K562 (cell line): ENCODE results near the gene P3H4. TPM values are rescaled to one million over a fixed set of nuclear protein-coding genes. Genes with fewer than 3 reads are reported as not detected.

Experiments
- ARID4B ChIP-seq: sonication (generic); formaldehyde crosslinking; IDR thresholded peaks from 2 replicates; pipeline ENCODE4 v1.8.0; 2022; ENCODE audit warnings: mild to moderate bottlenecking, missing genetic modification reagents
- ARNT ChIP-seq, 2 experiments: fragments of 450-650 bp; IDR thresholded peaks; 2 replicates each; pipeline ENCODE4 v1.6.1; 2016; ENCODE audit warnings: mild to moderate bottlenecking in 1 of 2
- CBX5 ChIP-seq: IDR thresholded peaks from 2 replicates; pipeline ENCODE4 v1.6.1; 2014; ENCODE audit warnings: low read depth, borderline replicate concordance
- FOXO4 ChIP-seq: fragments of 450-650 bp; formaldehyde crosslinking; IDR thresholded peaks from 2 replicates; pipeline ENCODE4 v1.4.0; 2020; ENCODE audit warnings: mild to moderate bottlenecking, moderate library complexity
- HOXB6 ChIP-seq: fragments of 250-450 bp; sonication (Bioruptor Pico); IDR thresholded peaks from 2 replicates; pipeline ENCODE4 v1.5.1; 2022; ENCODE audit warnings: mild to moderate bottlenecking, borderline replicate concordance
- RERE ChIP-seq: sonication (generic); formaldehyde crosslinking; IDR thresholded peaks from 2 replicates; pipeline ENCODE4 v1.8.0; 2023; ENCODE audit warnings: missing genetic modification reagents, mild to moderate bottlenecking, borderline replicate concordance
- SAFB2 ChIP-seq: fragments of 200-400 bp; formaldehyde crosslinking; IDR thresholded peaks from 2 replicates; pipeline ENCODE4 v1.6.1; 2018; ENCODE audit warnings: borderline replicate concordance, low read length, low read depth, moderate library complexity; ENCODE audit not compliant: severe bottlenecking
- ZHX1 ChIP-seq: fragments of 150-350 bp; conservative IDR thresholded peaks from 2 replicates; pipeline ENCODE4 v1.6.1; 2014; ENCODE audit warnings: low read length
- ZKSCAN1 ChIP-seq: fragments of 150-350 bp; IDR thresholded peaks from 2 replicates; pipeline ENCODE4 v1.6.1; 2016; ENCODE audit warnings: low read depth, low read length
- ZNF384 ChIP-seq: IDR thresholded peaks from 2 replicates; pipeline ENCODE4 v1.6.1; 2012; ENCODE audit warnings: low read depth, low read length, improper control_type of control experiment
- polyA plus RNA-seq, 8 experiments: library from polyadenylated mRNA; depleted of rRNA in 4 of 8; stranded (reverse) in 5 of 8; unstranded in 3 of 8; fragments of >200 nt; fragmentation: Nextera tagmentation in 2 of 8; fragmentation: Illumina TruSeq in 1 of 8; extraction: Ambion mirVana in 2 of 8; extraction: Trizol in 1 of 8; gene quantifications; 2 replicates each; pipeline versions ENCODE4 v1.2.1 to v1.2.3, GENCODE V29; 2011 to 2014; ENCODE audit warnings: inconsistent platforms in 1 of 8, missing spikeins in 1 of 8
- total RNA-seq, 7 experiments: library from RNA; depleted of rRNA in 6 of 7; stranded (reverse); fragments of >200 nt in 6 of 7; fragmentation: Illumina TruSeq in 2 of 7; extraction: Trizol in 2 of 7; gene quantifications; 2 replicates each; pipeline versions ENCODE4 v1.2.1 to v1.2.3, GENCODE V29; 2011 to 2021; ENCODE audit warnings: low replicate concordance in 1 of 7

P3H4 gene
- total and polyA plus RNA-seq, 9 of the 15 experiments (the other 6 are each of a cell fraction or from before 2014, with no cell fraction given) = 0.10 to 3.7 (median 1.0) TPM

DNA sequence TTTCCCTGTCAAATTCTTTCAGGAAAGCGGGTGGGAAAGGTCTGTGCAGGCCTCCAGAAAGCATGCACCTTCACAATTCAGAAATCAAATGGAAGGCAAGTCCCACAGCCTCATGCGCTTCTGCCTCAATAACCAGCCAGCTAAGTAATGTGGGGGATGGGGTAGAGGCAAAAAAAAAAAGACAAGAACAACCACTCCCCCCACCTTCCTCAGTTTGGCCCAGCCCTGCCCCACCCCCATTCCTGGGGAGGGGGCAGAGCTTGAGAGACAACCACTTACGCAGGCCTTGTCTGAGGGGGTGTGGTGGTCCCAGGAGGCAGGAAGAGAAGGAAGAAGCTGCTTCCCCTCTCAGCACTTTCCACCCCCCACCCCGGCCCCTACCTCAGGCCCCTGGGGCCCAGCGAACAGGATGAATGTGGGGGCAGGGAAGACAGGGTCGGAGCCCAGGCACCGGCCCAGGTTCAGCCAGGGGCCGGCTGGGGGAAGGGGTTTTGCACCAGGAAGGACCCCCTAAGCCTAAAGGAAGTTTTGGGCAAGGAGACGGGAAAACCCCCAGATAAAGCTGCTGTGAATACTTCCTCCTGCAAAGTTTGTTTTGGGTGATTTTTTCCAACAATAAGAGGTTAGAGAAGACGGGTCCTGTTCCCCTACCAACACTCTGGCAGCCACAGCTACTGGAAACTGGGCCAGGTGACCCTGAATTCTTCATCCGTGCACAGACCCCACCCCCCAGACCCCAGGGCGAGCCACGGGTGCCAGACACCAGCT is 26.5 kb downstream of the P3H4 start (continued):
- TF ChIP-seq ZHX1 (no peak), FOXO4 (CRISPR knock-in tag) (no peak), ZKSCAN1 (no peak), ARID4B (no peak), ARNT (IDR thresholded peaks at IDR 0.05) (peak in 1 of 2 experiments; percentile 30; a peak in 1 of 4 replicates), HOXB6 (CRISPR knock-in tag) (no peak), RERE (CRISPR knock-in tag) (no peak), ZNF384 (peak; percentile 98), SAFB2 (no peak), CBX5 (no peak)
